HEK293 (cell line): ENCODE measurements around the gene DCDC1.
A peak's percentile ranks its signal among the peaks of the same experiment; 100 is the strongest.

Experiments
- GLIS2 ChIP-seq: fragments of 450-650 bp; formaldehyde crosslinking; IDR thresholded peaks from 2 replicates; pipeline ENCODE4 v1.5.1; 2016; ENCODE audit warnings: missing biosample characterization, missing genetic modification characterization
- INSM2 ChIP-seq: fragments of 450-650 bp; formaldehyde crosslinking; IDR thresholded peaks from 2 replicates; pipeline ENCODE4 v1.5.1; 2016; ENCODE audit warnings: missing biosample characterization, missing genetic modification characterization
- KLF16 ChIP-seq: fragments of 450-650 bp; formaldehyde crosslinking; IDR thresholded peaks from 2 replicates; pipeline ENCODE4 v1.5.1; 2017; ENCODE audit warnings: missing biosample characterization, missing genetic modification characterization
- MZF1 ChIP-seq: fragments of 450-650 bp; formaldehyde crosslinking; IDR thresholded peaks from 2 replicates; pipeline ENCODE4 v1.5.1; 2017; ENCODE audit warnings: missing biosample characterization, missing genetic modification characterization, borderline replicate concordance
- OSR2 ChIP-seq: fragments of 450-650 bp; formaldehyde crosslinking; IDR thresholded peaks from 2 replicates; pipeline ENCODE4 v1.5.1; 2016; ENCODE audit warnings: missing biosample characterization, missing genetic modification characterization
- REPIN1 ChIP-seq: fragments of 450-650 bp; formaldehyde crosslinking; IDR thresholded peaks from 2 replicates; pipeline ENCODE4 v1.5.1; 2017; ENCODE audit warnings: missing biosample characterization, missing genetic modification characterization, low read depth
- ZBTB8A ChIP-seq: fragments of 450-650 bp; formaldehyde crosslinking; IDR thresholded peaks from 2 replicates; pipeline ENCODE4 v1.5.1; 2016; ENCODE audit warnings: missing biosample characterization, missing genetic modification characterization
- ZNF16 ChIP-seq: fragments of 450-650 bp; formaldehyde crosslinking; IDR thresholded peaks from 2 replicates; pipeline ENCODE4 v1.5.1; 2016; ENCODE audit warnings: low read depth, missing biosample characterization, missing genetic modification characterization
- ZNF174 ChIP-seq: fragments of 450-650 bp; formaldehyde crosslinking; IDR thresholded peaks from 2 replicates; pipeline ENCODE4 v1.5.0; 2017; ENCODE audit warnings: missing biosample characterization, mild to moderate bottlenecking, missing genetic modification characterization
- ZNF24 ChIP-seq: fragments of 450-650 bp; formaldehyde crosslinking; IDR thresholded peaks from 2 replicates; pipeline ENCODE4 v1.5.1; 2016; ENCODE audit warnings: missing biosample characterization, missing genetic modification characterization
- ZNF266 ChIP-seq: fragments of 450-650 bp; formaldehyde crosslinking; IDR thresholded peaks from 2 replicates; pipeline ENCODE4 v1.5.1; 2016; ENCODE audit warnings: missing biosample characterization, missing genetic modification characterization, low read depth
- ZNF274 ChIP-seq, 2 experiments: fragments of 200-500 bp in 1 of 2; fragments of 450-650 bp in 1 of 2; sonication (Bioruptor generic) in 1 of 2; formaldehyde crosslinking in 1 of 2; IDR thresholded peaks; 2 replicates each; pipeline versions ENCODE4 v1.5.1 to v1.6.1; 2014 to 2016; ENCODE audit warnings: borderline replicate concordance in 1 of 2, inconsistent platforms in 1 of 2, low read length in 1 of 2, missing biosample characterization in 1 of 2, missing genetic modification characterization in 1 of 2
- ZNF280C ChIP-seq: fragments of 450-650 bp; formaldehyde crosslinking; IDR thresholded peaks from 2 replicates; pipeline ENCODE4 v1.5.1; 2016; ENCODE audit warnings: missing biosample characterization, missing genetic modification characterization
- ZNF311 ChIP-seq: fragments of 450-650 bp; formaldehyde crosslinking; IDR thresholded peaks from 2 replicates; pipeline ENCODE4 v1.5.1; 2017; ENCODE audit warnings: missing biosample characterization, missing genetic modification characterization, borderline replicate concordance
- ZNF37A ChIP-seq: fragments of 450-650 bp; IDR thresholded peaks from 2 replicates; pipeline ENCODE4 v1.5.1; 2018; ENCODE audit warnings: missing biosample characterization, missing genetic modification characterization
- ZNF561 ChIP-seq: fragments of 450-650 bp; IDR thresholded peaks from 2 replicates; pipeline ENCODE4 v1.5.1; 2018; ENCODE audit warnings: missing biosample characterization, missing genetic modification characterization, borderline replicate concordance
- ZNF623 ChIP-seq: fragments of 450-650 bp; formaldehyde crosslinking; IDR thresholded peaks from 2 replicates; pipeline ENCODE4 v1.5.1; 2016; ENCODE audit warnings: missing biosample characterization, missing genetic modification characterization
- ZNF670 ChIP-seq: fragments of 450-650 bp; formaldehyde crosslinking; IDR thresholded peaks from 2 replicates; pipeline ENCODE4 v1.5.1; 2016; ENCODE audit warnings: missing biosample characterization, missing genetic modification characterization, low read depth
- ZNF843 ChIP-seq: fragments of 450-650 bp; formaldehyde crosslinking; IDR thresholded peaks from 2 replicates; pipeline ENCODE4 v1.5.1; 2016; ENCODE audit warnings: missing biosample characterization, missing genetic modification characterization
- ZSCAN18 ChIP-seq: fragments of 450-650 bp; formaldehyde crosslinking; IDR thresholded peaks from 2 replicates; pipeline ENCODE4 v1.5.1; 2016; ENCODE audit warnings: missing biosample characterization, missing genetic modification characterization
- TF ChIP-seq, protein P1 (sequence below): fragments of 450-650 bp; formaldehyde crosslinking; conservative IDR thresholded peaks from 2 replicates; pipeline ENCODE4 v1.5.1; 2016; ENCODE audit warnings: low read depth, missing biosample characterization, missing genetic modification characterization
- TF ChIP-seq, protein P2 (sequence below): fragments of 450-650 bp; formaldehyde crosslinking; IDR thresholded peaks from 2 replicates; pipeline ENCODE4 v1.5.1; 2017; ENCODE audit warnings: missing biosample characterization, missing genetic modification characterization
- TF ChIP-seq, protein P3 (sequence below): fragments of 450-650 bp; formaldehyde crosslinking; IDR thresholded peaks from 2 replicates; pipeline ENCODE4 v1.5.1; 2016; ENCODE audit warnings: missing biosample characterization, missing genetic modification characterization
- TF ChIP-seq, protein P4 (sequence below): fragments of 450-650 bp; formaldehyde crosslinking; IDR thresholded peaks from 2 replicates; pipeline ENCODE4 v1.5.1; 2016; ENCODE audit warnings: missing biosample characterization, missing genetic modification characterization
- TF ChIP-seq, protein P5 (sequence below): fragments of 450-650 bp; formaldehyde crosslinking; IDR thresholded peaks from 2 replicates; pipeline ENCODE4 v1.5.1; 2016; ENCODE audit warnings: missing biosample characterization, missing genetic modification characterization

DCDC1 gene

DNA sequence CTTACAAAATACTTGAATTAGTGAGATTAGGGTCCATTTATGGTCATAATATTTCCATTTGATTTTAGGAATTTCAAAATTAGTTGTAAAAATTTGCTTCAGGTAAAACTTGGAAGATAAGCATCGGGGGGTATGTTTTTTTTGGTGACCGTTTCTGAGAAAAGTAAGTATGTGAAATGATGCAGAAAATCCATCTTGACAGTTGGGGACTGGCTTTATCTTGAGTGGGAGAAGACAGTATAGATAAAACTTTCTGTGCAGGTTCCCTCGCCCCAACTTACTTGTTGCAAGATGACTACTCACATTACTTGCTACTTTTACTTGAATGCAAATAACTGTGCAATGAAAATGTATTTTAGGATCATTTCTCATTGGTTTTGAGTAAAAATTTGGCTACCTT lies 49.6 kb upstream of the DCDC1 start (continued):
- TF ChIP-seq, protein P1, sequence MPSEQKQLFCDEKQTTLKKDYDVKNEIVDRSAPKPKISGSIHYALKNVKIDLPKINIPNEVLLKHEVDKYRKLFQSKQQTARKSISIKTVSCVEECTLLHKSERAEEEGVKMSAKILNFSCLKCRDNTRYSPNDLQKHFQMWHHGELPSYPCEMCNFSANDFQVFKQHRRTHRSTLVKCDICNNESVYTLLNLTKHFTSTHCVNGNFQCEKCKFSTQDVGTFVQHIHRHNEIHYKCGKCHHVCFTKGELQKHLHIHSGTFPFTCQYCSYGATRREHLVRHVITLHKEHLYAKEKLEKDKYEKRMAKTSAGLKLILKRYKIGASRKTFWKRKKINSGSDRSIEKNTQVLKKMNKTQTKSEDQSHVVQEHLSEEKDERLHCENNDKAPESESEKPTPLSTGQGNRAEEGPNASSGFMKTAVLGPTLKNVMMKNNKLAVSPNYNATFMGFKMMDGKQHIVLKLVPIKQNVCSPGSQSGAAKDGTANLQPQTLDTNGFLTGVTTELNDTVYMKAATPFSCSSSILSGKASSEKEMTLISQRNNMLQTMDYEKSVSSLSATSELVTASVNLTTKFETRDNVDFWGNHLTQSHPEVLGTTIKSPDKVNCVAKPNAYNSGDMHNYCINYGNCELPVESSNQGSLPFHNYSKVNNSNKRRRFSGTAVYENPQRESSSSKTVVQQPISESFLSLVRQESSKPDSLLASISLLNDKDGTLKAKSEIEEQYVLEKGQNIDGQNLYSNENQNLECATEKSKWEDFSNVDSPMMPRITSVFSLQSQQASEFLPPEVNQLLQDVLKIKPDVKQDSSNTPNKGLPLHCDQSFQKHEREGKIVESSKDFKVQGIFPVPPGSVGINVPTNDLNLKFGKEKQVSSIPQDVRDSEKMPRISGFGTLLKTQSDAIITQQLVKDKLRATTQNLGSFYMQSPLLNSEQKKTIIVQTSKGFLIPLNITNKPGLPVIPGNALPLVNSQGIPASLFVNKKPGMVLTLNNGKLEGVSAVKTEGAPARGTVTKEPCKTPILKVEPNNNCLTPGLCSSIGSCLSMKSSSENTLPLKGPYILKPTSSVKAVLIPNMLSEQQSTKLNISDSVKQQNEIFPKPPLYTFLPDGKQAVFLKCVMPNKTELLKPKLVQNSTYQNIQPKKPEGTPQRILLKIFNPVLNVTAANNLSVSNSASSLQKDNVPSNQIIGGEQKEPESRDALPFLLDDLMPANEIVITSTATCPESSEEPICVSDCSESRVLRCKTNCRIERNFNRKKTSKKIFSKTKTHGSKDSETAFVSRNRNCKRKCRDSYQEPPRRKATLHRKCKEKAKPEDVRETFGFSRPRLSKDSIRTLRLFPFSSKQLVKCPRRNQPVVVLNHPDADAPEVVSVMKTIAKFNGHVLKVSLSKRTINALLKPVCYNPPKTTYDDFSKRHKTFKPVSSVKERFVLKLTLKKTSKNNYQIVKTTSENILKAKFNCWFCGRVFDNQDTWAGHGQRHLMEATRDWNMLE (tag by site-specific recombination): no peak
- no peak for TF ChIP-seq ZNF16 (tag by site-specific recombination)
- no peak for TF ChIP-seq ZNF174 (tag by site-specific recombination)
- TF ChIP-seq INSM2 (tag by site-specific recombination): no peak
- TF ChIP-seq ZNF311 (tag by site-specific recombination): no peak
- TF ChIP-seq ZNF561 (tag by site-specific recombination): no peak
- TF ChIP-seq ZNF37A: no peak
- no peak for TF ChIP-seq KLF16 (tag by site-specific recombination)
- TF ChIP-seq, protein P2, sequence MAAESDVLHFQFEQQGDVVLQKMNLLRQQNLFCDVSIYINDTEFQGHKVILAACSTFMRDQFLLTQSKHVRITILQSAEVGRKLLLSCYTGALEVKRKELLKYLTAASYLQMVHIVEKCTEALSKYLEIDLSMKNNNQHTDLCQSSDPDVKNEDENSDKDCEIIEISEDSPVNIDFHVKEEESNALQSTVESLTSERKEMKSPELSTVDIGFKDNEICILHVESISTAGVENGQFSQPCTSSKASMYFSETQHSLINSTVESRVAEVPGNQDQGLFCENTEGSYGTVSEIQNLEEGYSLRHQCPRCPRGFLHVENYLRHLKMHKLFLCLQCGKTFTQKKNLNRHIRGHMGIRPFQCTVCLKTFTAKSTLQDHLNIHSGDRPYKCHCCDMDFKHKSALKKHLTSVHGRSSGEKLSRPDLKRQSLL (tag by site-specific recombination): no peak
- TF ChIP-seq, protein P3, sequence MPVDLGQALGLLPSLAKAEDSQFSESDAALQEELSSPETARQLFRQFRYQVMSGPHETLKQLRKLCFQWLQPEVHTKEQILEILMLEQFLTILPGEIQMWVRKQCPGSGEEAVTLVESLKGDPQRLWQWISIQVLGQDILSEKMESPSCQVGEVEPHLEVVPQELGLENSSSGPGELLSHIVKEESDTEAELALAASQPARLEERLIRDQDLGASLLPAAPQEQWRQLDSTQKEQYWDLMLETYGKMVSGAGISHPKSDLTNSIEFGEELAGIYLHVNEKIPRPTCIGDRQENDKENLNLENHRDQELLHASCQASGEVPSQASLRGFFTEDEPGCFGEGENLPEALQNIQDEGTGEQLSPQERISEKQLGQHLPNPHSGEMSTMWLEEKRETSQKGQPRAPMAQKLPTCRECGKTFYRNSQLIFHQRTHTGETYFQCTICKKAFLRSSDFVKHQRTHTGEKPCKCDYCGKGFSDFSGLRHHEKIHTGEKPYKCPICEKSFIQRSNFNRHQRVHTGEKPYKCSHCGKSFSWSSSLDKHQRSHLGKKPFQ: no peak
- no peak for TF ChIP-seq ZNF670 (tag by site-specific recombination)
- TF ChIP-seq ZNF843: peak; percentile 79; the same call in 1 of the 2 replicates
- TF ChIP-seq ZNF623 (tag by site-specific recombination): no peak
- TF ChIP-seq MZF1 (tag by site-specific recombination): peak; percentile 38; the same call in 1 of the 2 replicates
- TF ChIP-seq, protein P4, sequence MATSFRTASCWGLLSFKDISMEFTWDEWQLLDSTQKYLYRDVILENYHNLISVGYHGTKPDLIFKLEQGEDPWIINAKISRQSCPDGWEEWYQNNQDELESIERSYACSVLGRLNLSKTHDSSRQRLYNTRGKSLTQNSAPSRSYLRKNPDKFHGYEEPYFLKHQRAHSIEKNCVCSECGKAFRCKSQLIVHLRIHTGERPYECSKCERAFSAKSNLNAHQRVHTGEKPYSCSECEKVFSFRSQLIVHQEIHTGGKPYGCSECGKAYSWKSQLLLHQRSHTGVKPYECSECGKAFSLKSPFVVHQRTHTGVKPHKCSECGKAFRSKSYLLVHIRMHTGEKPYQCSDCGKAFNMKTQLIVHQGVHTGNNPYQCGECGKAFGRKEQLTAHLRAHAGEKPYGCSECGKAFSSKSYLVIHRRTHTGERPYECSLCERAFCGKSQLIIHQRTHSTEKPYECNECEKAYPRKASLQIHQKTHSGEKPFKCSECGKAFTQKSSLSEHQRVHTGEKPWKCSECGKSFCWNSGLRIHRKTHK: no peak
- TF ChIP-seq REPIN1 (tag by site-specific recombination): no peak
- TF ChIP-seq OSR2: peak; percentile 65
- no peak for TF ChIP-seq ZBTB8A (tag by site-specific recombination)
- TF ChIP-seq GLIS2 (tag by site-specific recombination): no peak
- no peak for TF ChIP-seq ZNF24 (tag by site-specific recombination)
- TF ChIP-seq, protein P5, sequence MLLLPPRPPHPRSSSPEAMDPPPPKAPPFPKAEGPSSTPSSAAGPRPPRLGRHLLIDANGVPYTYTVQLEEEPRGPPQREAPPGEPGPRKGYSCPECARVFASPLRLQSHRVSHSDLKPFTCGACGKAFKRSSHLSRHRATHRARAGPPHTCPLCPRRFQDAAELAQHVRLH (tag by site-specific recombination): 0 out of 2 replicates have a peak, but pooled peaks have one; percentile 48
- TF ChIP-seq ZNF266 (tag by site-specific recombination): no peak
- no peak for TF ChIP-seq ZSCAN18 (tag by site-specific recombination)
- no peak for TF ChIP-seq ZNF274 (IDR thresholded peaks at IDR 0.05; ENCODE audit: low read length)
- no peak for TF ChIP-seq ZNF274 (tag by site-specific recombination; IDR thresholded peaks at IDR 0.05; ENCODE audit: borderline replicate concordance)
- TF ChIP-seq ZNF280C (tag by site-specific recombination): no peak
